PC-3 (cell line): ENCODE data around the gene ZDHHC19. TPM values are rescaled to one million over a fixed set of nuclear protein-coding genes. Genes with fewer than 3 reads are reported as not detected.

Experiments used
- ATAC-seq: fragments of 200-7000 bp; cut with Tn5 transposase; 2 replicates; pipeline ENCODE4 v1.9.1; 2020; ENCODE audit warnings: mild to moderate bottlenecking, moderate library complexity
- BruUV-seq: library from RNA; stranded (reverse); fragments of 400-500 nt; replicated peaks from 2 replicates; lab custom pipeline; 2021; lab: Mats Ljungman, UMichigan
- CTCF ChIA-PET: fragments of 300-600 bp; sonication (Branson Sonifier 250); formaldehyde crosslinking; loops from one replicate; lab custom pipeline; 2022; ENCODE audit warnings: antibody characterized with exemption; lab: Charles Lee
- POLR2A ChIA-PET: fragments of 300-600 bp; sonication (Branson Sonifier 250); formaldehyde crosslinking; loops from one replicate; lab custom pipeline; 2022; ENCODE audit warnings: antibody characterized with exemption; ENCODE audit not compliant: unreplicated experiment; lab: Charles Lee
- DNase-seq: peaks from one replicate; pipeline ENCODE4 v3.0.0-alpha.2; 2015
- H2AFZ ChIP-seq: fragments of 300-600 bp; sonication (generic); 2 replicates; pipeline ENCODE4 v1.6.0; 2016; ENCODE audit warnings: antibody characterized with exemption, low read length
- H3F3A ChIP-seq: fragments of 300-600 bp; sonication (generic); one replicate; pipeline ENCODE4 v1.6.0; 2017; ENCODE audit warnings: antibody characterized with exemption, low read length, control low read depth, mild to moderate bottlenecking; ENCODE audit not compliant: unreplicated experiment
- H3K27ac ChIP-seq: fragments of 300-600 bp; sonication (generic); 2 replicates; pipeline ENCODE4 v1.5.1; 2016; ENCODE audit warnings: mild to moderate bottlenecking, low read length
- H3K27me3 ChIP-seq: fragments of 300-600 bp; sonication (generic); 2 replicates; pipeline ENCODE4 v1.6.1; 2016; ENCODE audit warnings: low read length, mixed read lengths
- H3K36me3 ChIP-seq: fragments of 300-600 bp; sonication (generic); 2 replicates; pipeline ENCODE4 v1.6.1; 2016; ENCODE audit warnings: low read depth, mixed run types, low read length, mixed read lengths
- H3K4me1 ChIP-seq: fragments of 300-600 bp; sonication (generic); 2 replicates; pipeline ENCODE4 v1.5.1; 2016; ENCODE audit warnings: low read length; ENCODE audit not compliant: insufficient read depth
- H3K4me2 ChIP-seq: fragments of 300-600 bp; sonication (generic); 2 replicates; pipeline ENCODE4 v1.6.0; 2016; ENCODE audit warnings: low read length
- H3K4me3 ChIP-seq: fragments of 300-600 bp; sonication (generic); 2 replicates; pipeline ENCODE4 v1.5.1; 2016; ENCODE audit warnings: mild to moderate bottlenecking, low read length, mixed read lengths
- H3K79me2 ChIP-seq: fragments of 300-600 bp; sonication (generic); 2 replicates; pipeline ENCODE4 v1.6.1; 2017; ENCODE audit warnings: low read length, mixed read lengths
- H3K9ac ChIP-seq: fragments of 300-600 bp; sonication (generic); 2 replicates; pipeline ENCODE4 v1.6.0; 2016; ENCODE audit warnings: mild to moderate bottlenecking, low read length
- H3K9me2 ChIP-seq: fragments of 300-600 bp; sonication (generic); replicated peaks from 2 replicates; pipeline ENCODE4 v1.6.1; 2016; ENCODE audit warnings: mixed run types, low read length, mixed read lengths
- H3K9me3 ChIP-seq: fragments of 300-600 bp; sonication (generic); 2 replicates; pipeline ENCODE4 v1.6.1; 2016; ENCODE audit warnings: low read length, mixed read lengths
- H4K20me1 ChIP-seq: fragments of 300-600 bp; sonication (generic); 2 replicates; pipeline ENCODE4 v1.6.1; 2016; ENCODE audit warnings: low read length, mixed read lengths
- CTCF ChIP-seq: fragments of 300-600 bp; sonication (generic); conservative IDR thresholded peaks from 2 replicates; pipeline ENCODE4 v1.5.1; 2017; ENCODE audit warnings: antibody characterized with exemption, low read depth, mild to moderate bottlenecking, low read length
- EZH2 ChIP-seq: fragments of 300-600 bp; sonication (generic); IDR thresholded peaks from one replicate; pipeline ENCODE4 v1.6.1; 2017; ENCODE audit warnings: antibody characterized with exemption, mild to moderate bottlenecking, low read length; ENCODE audit not compliant: unreplicated experiment
- EZH2phosphoT487 ChIP-seq: fragments of 300-600 bp; sonication (generic); IDR thresholded peaks from 2 replicates; pipeline ENCODE4 v1.6.1; 2018; ENCODE audit warnings: mild to moderate bottlenecking, antibody characterized with exemption, low read length, borderline replicate concordance
- intact Hi-C: fragments of 100-400 bp; cut with micrococcal nuclease; formaldehyde crosslinking; loops from 2 replicates; pipeline ENCODE4 v1.9.0; 2023
- total RNA-seq: library from RNA; depleted of rRNA; stranded (reverse); fragments of >200 nt; gene quantifications from 2 replicates; pipeline ENCODE4 v1.2.3, GENCODE V29; 2014

Gene ZDHHC19
- total RNA-seq, 1 experiment from 2014 or later, result not detected

DNA sequence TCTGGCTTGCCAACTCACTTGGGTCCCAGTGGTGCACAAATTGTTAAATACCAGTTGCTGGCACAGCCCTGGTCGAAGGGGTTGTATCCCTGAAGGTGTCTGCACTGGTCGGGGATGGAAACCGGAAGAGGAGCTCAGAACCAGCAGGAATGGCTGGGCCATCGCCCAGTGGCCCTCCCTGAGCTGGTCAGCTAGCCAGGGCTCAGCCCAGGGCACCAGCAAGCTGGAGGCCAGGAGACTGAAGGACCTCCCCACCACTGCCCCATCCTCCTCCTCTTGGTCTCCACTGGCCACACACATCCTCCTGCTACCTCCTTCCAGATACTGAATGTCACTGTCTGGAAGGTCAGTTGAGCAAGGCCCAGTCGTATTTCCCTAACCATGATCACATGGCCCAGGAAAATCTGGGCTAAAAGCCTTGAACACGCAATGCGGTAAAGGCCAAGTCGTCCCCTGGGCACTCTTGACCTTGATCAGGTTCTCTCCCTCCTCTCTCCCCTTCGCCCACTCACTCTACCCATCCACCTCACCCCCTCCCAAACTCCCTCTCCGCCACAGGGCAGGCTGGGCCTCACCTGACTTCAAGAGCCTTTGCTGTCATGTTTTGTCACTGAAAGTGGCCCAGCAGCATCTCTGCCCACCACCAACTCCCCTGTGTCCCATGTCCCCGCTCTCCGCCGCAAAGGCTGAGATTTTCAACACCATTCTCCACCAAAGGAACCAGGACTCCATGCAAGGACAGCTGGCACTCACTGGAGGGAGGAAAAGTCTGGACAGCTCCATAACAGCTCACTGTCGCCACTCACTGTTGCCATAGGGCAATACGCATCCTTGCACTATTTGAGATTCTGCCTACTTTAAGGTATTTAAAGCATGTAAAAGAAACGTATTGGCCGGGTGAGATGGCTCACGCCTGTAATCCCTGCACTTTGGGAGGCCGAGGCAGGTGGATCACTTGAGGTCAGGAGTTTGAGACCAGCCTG, 12.1 kb downstream of the ZDHHC19 start:
- Histone ChIP-seq H3K4me3 (no peak overlapping the region), H4K20me1 (no peaks in the 10 kb centered on the region), H3K4me2 (no peak overlapping the region), H3K27ac (no peak overlapping the region), H3F3A (no peaks in the 10 kb centered on the region), H3K4me1 (no peaks in the 10 kb centered on the region), H3K9me3 (no peaks in the 10 kb centered on the region), H3K9ac (no peak overlapping the region), H3K9me2 (no peaks in the 10 kb centered on the region), H3K36me3 (no peaks in the 10 kb centered on the region), H3K79me2 (no peaks in the 10 kb centered on the region), H2AFZ (no peak overlapping the region), H3K27me3 (no peaks in the 10 kb centered on the region)
- intact Hi-C loops, result loop anchor here (5.0 kb wide), 1 partner anchor 177 kb away; no protein-coding TSS in a partner anchor
- no peak for DNase-seq
- ChIA-PET POLR2A (interaction anchor here (0.6 kb wide), 1 partner anchor 225 kb away, joined by 5 read pairs; no protein-coding TSS in a partner anchor), CTCF (interaction anchor here (0.6 to 1.2 kb wide), 2 partner anchors 21 to 126 kb away, joined by 3 to 4 read pairs; no protein-coding TSS in a partner anchor)
- TF ChIP-seq CTCF (peak; percentile 44), EZH2 (no peak)
- ATAC-seq, result no peak
- no TSS peak for BruUV-seq

DNA sequence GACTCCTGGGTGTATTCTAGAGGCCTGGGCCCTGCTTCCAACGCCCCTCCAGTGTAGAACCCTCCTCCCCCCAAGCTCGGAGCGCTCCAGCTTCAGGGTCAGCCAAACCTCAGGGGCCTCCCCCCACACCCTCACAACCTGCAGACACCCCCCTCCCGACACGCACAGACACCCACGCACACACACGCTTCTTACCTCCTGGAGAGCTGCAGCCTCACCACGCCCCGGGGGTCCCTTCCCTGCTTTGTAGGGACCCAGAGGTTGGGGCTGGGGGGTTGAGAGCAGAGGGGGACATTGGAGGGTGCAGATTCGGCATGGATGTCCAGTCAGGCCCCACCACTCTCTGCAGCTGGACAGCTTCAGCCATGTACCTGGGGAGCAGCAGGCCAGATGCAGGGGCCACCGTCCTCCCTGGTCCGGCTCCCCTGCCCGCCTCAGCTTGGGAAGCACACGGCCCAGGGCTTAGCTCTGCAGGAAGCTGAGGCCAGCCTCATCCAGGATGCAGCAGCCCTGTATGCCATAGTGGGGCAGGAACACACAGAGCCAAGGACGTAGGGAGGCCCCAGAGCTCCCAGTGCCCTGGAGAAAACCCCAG, 13.0 kb downstream of the ZDHHC19 start:
- Histone ChIP-seq H3K4me1 (no peaks in the 10 kb centered on the region), H2AFZ (no peak overlapping the region), H3K27me3 (no peaks in the 10 kb centered on the region), H3K27ac (no peak overlapping the region), H4K20me1 (no peaks in the 10 kb centered on the region), H3K9me2 (no peaks in the 10 kb centered on the region), H3K79me2 (no peaks in the 10 kb centered on the region), H3K4me3 (no peak overlapping the region), H3F3A (no peaks in the 10 kb centered on the region), H3K36me3 (no peaks in the 10 kb centered on the region), H3K9me3 (no peaks in the 10 kb centered on the region), H3K4me2 (no peak overlapping the region), H3K9ac (no peak overlapping the region)
- ChIA-PET POLR2A (no interaction called here), CTCF (no interaction called here)
- intact Hi-C loops, result loop anchor here (5.0 kb wide), 1 partner anchor 176 kb away; no protein-coding TSS in a partner anchor
- BruUV-seq, result no TSS peak
- no peak for TF ChIP-seq EZH2
- no peak for TF ChIP-seq EZH2phosphoT487
- no peak for TF ChIP-seq CTCF
- DNase-seq, result no peak
- no peak for ATAC-seq
